HG02943 (cell line): Measurements from ENCODE around the gene CT47C1.
"Not testable (repeated sequence)": the region's sequence is repeated elsewhere in the genome, so short reads cannot be mapped to it uniquely, and the experiment has no call there.

Source experiments
- ATAC-seq: cut with Tn5 transposase; IDR thresholded peaks from one replicate; pipeline ENCODE4 v1.9.1; 2021; ENCODE audit warnings: mild to moderate bottlenecking, low read depth, moderate library complexity; ENCODE audit not compliant: unreplicated experiment

Gene CT47C1

GRCh38 chrX:119072744-119073143, at the start of gene CT47C1:
CT47C1 (plus strand) TSS chrX:119072993; CDS start chrX:119073226, 233 bp downstream.
- ATAC-seq = no peak

- no peak for ATAC-seq
These were observed 46.9 kb upstream of the CT47C1 start for GRCh38 chrX:119025900-119026299.

GRCh38 chrX:119026344-119026743, 46.4 kb upstream of the CT47C1 start:
- not testable (repeated sequence) for ATAC-seq

- ATAC-seq = not testable (repeated sequence)
These were observed 44.6 kb upstream of the CT47C1 start for GRCh38 chrX:119027960-119028732.

GRCh38 chrX:119028733-119029330, 44.0 kb upstream of the CT47C1 start:
- no peak for ATAC-seq

GRCh38 chrX:119029656-119030055, 43.1 kb upstream of the CT47C1 start:
- not testable (repeated sequence) for ATAC-seq

GRCh38 chrX:119030990-119031389, 41.8 kb upstream of the CT47C1 start:
- no peak for ATAC-seq

GRCh38 chrX:119036107-119037029, 36.4 kb upstream of the CT47C1 start:
- ATAC-seq = no peak

- no peak for ATAC-seq
These were observed 32.4 kb upstream of the CT47C1 start for GRCh38 chrX:119040432-119040831.

GRCh38 chrX:119041175-119041574, 31.6 kb upstream of the CT47C1 start:
- ATAC-seq = no peak

- ATAC-seq = no peak
These were observed 30.8 kb upstream of the CT47C1 start for GRCh38 chrX:119042040-119042439.

- no peak for ATAC-seq
These were observed 29.8 kb upstream of the CT47C1 start for GRCh38 chrX:119042996-119043395.

- no peak for ATAC-seq
These were observed 26.9 kb upstream of the CT47C1 start for GRCh38 chrX:119045884-119046283.

GRCh38 chrX:119055687-119056086, 17.1 kb upstream of the CT47C1 start:
- ATAC-seq = no peak

- no peak for ATAC-seq
These were observed 9.9 kb upstream of the CT47C1 start for GRCh38 chrX:119062750-119063374.

- ATAC-seq = no peak
These were observed 9.4 kb upstream of the CT47C1 start for GRCh38 chrX:119063428-119063827.

GRCh38 chrX:119067023-119067739, 5.6 kb upstream of the CT47C1 start:
- ATAC-seq = no peak

GRCh38 chrX:119069128-119069527, 3.7 kb upstream of the CT47C1 start:
- no peak for ATAC-seq

- no peak for ATAC-seq
These were observed 3.0 kb upstream of the CT47C1 start for GRCh38 chrX:119069762-119070161.

- peak; percentile 87 for ATAC-seq
These were observed 1.4 kb upstream of the CT47C1 start for GRCh38 chrX:119071381-119071780.
